ENCODE measurements around the gene HES7.

Gene HES7

DNA sequence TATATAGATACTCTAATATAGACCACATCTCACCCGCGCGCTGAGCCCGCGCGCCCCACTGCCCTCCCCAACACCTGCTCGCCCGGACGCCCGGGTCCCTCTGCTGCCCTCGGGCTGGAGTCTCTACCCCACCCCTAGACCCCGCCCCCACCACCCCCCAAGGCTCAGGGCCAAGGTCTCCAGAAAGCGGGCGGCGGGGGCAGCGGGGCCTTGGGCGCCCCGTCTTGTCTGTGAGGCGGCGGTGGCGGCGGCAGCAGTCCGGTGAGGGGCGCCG is 2.6 kb downstream of the HES7 start:
- TF ChIP-seq POLR2A (IDR thresholded peaks at IDR 0.05; ENCODE audit: extremely low read depth, insufficient read length) (no peak), MYC (IDR thresholded peaks at IDR 0.05; ENCODE audit: low read depth, low read length) (no peak)
- TF ChIP-seq, protein P1, sequence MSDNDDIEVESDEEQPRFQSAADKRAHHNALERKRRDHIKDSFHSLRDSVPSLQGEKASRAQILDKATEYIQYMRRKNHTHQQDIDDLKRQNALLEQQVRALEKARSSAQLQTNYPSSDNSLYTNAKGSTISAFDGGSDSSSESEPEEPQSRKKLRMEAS (IDR thresholded peaks at IDR 0.05; ENCODE audit: low read depth, low read length): no peak
- TF ChIP-seq, protein P2, sequence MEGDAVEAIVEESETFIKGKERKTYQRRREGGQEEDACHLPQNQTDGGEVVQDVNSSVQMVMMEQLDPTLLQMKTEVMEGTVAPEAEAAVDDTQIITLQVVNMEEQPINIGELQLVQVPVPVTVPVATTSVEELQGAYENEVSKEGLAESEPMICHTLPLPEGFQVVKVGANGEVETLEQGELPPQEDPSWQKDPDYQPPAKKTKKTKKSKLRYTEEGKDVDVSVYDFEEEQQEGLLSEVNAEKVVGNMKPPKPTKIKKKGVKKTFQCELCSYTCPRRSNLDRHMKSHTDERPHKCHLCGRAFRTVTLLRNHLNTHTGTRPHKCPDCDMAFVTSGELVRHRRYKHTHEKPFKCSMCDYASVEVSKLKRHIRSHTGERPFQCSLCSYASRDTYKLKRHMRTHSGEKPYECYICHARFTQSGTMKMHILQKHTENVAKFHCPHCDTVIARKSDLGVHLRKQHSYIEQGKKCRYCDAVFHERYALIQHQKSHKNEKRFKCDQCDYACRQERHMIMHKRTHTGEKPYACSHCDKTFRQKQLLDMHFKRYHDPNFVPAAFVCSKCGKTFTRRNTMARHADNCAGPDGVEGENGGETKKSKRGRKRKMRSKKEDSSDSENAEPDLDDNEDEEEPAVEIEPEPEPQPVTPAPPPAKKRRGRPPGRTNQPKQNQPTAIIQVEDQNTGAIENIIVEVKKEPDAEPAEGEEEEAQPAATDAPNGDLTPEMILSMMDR (IDR thresholded peaks at IDR 0.05; ENCODE audit: low read depth, low read length): no peak
- DNase-seq (ENCODE audit: low read depth): no peak
- peak overlapping the region; percentile 62 for H3K4me3 ChIP-seq (ENCODE audit: low read depth, low read length)

DNA sequence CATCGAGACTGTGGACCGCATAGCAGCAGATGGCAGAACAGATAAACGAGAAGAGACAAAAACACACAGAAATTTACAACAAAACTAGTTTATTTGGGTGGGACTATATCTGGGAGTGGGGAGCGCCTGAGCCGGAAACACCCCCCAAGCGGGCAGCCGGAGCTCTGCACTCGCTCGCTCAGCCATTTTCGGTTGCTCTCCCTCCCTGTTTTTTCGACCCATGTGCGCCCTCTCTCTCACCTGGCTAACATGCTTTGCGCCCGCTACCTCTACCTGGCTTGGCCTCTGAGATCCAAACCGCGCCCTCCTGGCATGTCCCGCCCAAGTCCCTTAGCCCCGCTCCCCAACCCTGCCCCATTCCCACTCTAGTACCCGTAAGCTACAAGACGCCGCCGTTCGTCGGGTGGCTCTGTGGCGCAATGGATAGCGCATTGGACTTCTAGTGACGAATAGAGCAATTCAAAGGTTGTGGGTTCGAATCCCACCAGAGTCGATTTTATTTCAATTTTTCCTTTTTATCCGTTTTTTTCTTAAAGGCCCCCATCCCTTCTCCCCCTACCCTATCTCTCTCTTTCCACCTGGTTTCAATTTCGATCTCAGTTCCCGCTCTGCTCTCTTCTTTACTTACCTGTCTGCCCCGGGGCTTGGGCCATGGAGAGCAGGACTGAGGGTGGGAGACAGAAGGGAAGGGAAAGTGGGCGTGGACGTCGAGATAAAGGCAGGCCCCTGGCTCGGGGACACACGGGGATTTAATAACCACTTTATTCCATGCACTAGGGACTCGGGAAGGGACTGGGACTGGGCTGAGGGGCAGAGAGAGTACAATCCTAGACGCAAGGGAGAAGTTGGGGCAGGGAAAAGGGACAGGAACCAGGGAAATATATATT is 3.1 kb downstream of the HES7 start:
- H3K4me3 ChIP-seq (ENCODE audit: low read depth, low read length): peak overlapping the region; percentile 62
- DNase-seq (ENCODE audit: low read depth): peak; percentile 76
- TF ChIP-seq POLR2A (IDR thresholded peaks at IDR 0.05; ENCODE audit: extremely low read depth, insufficient read length) (no peak), MYC (IDR thresholded peaks at IDR 0.05; ENCODE audit: low read depth, low read length) (peak; percentile 51; the same call in 1 of the 2 replicates)
- TF ChIP-seq, protein P1 (IDR thresholded peaks at IDR 0.05; ENCODE audit: low read depth, low read length): peak; percentile 55
- TF ChIP-seq, protein P2 (IDR thresholded peaks at IDR 0.05; ENCODE audit: low read depth, low read length): peak; percentile 14

DNA sequence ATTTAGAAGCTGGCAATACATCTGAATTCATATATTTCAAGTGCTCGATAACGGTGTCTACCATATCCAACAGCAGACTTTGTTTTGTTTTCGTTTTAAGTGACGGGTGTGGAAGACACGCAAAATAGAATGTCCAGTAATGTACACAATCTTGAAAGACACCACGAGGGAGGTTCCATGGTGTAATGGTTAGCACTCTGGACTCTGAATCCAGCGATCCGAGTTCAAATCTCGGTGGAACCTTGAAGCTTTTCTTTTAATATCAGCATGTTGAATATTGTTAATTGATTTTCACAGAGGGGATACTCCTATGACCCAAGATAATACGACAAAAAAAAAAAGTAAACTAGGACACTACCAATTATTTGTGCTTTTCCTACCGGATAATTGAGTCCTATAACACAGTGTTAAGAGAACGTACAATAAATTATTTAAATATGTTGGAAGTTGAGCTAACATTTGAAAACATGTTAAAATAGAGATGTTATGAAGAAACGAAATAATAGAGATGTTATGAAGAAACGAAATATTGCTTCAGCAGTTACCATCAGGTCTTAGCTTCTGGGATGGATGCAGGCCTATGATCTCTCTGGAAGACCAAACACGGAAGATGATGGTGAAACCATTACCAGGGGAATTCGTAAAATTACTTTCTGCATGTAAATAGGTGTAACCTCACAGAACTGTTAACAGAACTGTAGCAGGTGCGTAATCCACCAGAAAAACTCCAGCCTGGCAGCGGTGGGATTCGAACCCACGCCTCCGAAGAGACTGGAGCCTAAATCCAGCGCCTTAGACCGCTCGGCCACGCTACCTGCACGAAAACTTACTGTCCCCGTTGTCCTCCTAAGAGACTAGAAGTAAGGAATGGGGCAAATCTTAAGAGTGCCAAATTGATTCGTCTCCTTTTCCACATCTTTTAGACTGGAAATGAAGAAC is 4.1 kb downstream of the HES7 start:
- peak overlapping the region; percentile 72 for H3K4me3 ChIP-seq (ENCODE audit: low read depth, low read length)
- TF ChIP-seq, protein P2 (IDR thresholded peaks at IDR 0.05; ENCODE audit: low read depth, low read length): no peak
- TF ChIP-seq, protein P1 (IDR thresholded peaks at IDR 0.05; ENCODE audit: low read depth, low read length): peak; percentile 64; the same call in 1 of the 2 replicates
- no peak for TF ChIP-seq POLR2A (IDR thresholded peaks at IDR 0.05; ENCODE audit: extremely low read depth, insufficient read length)
- peak; percentile 79 for TF ChIP-seq MYC (IDR thresholded peaks at IDR 0.05; ENCODE audit: low read depth, low read length)
- peak; percentile 86 for DNase-seq (ENCODE audit: low read depth)

DNA sequence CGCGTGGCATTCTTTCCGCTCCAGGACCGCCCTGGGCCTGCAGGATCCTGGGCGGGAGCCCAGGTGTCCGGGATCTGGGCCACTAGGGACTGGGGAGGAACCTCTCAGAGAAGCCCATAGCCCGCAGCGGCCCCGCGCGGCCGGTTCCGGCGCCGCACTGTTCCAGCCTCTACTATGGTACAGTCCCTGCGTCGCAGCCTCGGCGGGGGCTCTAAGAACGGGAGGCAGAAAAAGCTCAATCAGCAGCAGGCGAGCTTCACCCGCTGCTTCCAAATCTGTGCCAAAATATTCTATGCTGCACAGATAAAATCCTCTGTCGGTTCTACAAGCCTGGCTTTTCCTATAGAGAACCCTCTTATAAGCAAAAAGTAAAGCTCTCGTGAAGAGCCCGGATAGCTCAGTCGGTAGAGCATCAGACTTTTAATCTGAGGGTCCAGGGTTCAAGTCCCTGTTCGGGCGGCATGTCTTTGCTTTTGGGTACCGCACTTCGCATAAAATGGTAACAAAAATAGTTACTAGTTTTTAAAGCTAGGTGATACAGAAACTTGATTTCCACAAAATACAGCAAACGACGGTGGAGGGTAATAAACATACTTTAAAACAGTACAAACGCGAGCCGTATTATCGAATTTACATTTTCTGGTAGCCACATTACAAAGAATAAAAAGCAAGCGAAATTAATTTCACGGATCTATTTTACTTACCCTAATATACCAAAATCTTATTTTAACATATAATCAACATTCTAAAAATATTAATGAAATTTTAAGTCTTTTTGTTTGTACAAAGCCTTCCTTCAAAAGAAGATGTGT is 4.9 kb downstream of the HES7 start:
- peak overlapping the region; percentile 72 for H3K4me3 ChIP-seq (ENCODE audit: low read depth, low read length)
- peak; percentile 77 for DNase-seq (ENCODE audit: low read depth)
- TF ChIP-seq POLR2A (IDR thresholded peaks at IDR 0.05; ENCODE audit: extremely low read depth, insufficient read length) (no peak), MYC (IDR thresholded peaks at IDR 0.05; ENCODE audit: low read depth, low read length) (no peak)
- TF ChIP-seq, protein P2 (IDR thresholded peaks at IDR 0.05; ENCODE audit: low read depth, low read length): peak; percentile 58
- TF ChIP-seq, protein P1 (IDR thresholded peaks at IDR 0.05; ENCODE audit: low read depth, low read length): no peak
